Measurements from ENCODE around the gene TGM2. TPM values are rescaled to one million over a fixed set of nuclear protein-coding genes. Genes with fewer than 3 reads are reported as not detected.

Gene TGM2
- polyA plus RNA-seq, 1 donor (not counting 4 experiments of a cell fraction or from before 2014, with no cell fraction given) = 18.7 TPM

- Histone ChIP-seq H4K20me1 (ENCODE audit: control insufficient read depth, extremely low read depth, insufficient read depth, low read length) (no peaks in the 10 kb centered on the region), H3K36me3 (ENCODE audit: control insufficient read depth in 2 of 2, extremely low read depth in 1 of 2, insufficient read depth in 2 of 2, low read length in 2 of 2) (no peaks in the 10 kb centered on the region), H3K9ac (ENCODE audit: control insufficient read depth, extremely low read depth, insufficient read depth, low read length) (no peak overlapping the region), H3K27me3 (ENCODE audit: control insufficient read depth, extremely low read depth, insufficient read depth, low read length) (no peaks in the 10 kb centered on the region), H3K4me2 (ENCODE audit: control insufficient read depth, extremely low read depth, insufficient read depth, low read depth, low read length) (no peak overlapping the region), H3K27ac (ENCODE audit: control insufficient read depth, insufficient read depth, low read length) (no peak overlapping the region), H2AFZ (ENCODE audit: control insufficient read depth, low read length) (no peak overlapping the region), H3K4me1 (ENCODE audit: control insufficient read depth, extremely low read depth, insufficient read depth, low read length) (peaks cover 20% of the 10 kb centered on the region), H3K9me1 (ENCODE audit: control insufficient read depth, extremely low read depth, insufficient read depth, low read length) (no peaks in the 10 kb centered on the region), H3K79me2 (ENCODE audit: control insufficient read depth, insufficient read depth, low read length) (no peaks in the 10 kb centered on the region), H3K9me3 (ENCODE audit: control insufficient read depth, low read depth, low read length) (no peaks in the 10 kb centered on the region), H3K4me3 (ENCODE audit: control insufficient read depth in 2 of 3, extremely low read depth in 1 of 3, insufficient read depth in 2 of 3, low read depth in 1 of 3, low read length in 3 of 3) (no peak overlapping the region)
- FAIRE-seq (no peak), DNase-seq (ENCODE audit: low read depth, low spot score) (no peak)
- TF ChIP-seq EZH2 (IDR thresholded peaks at IDR 0.05; ENCODE audit: low read length) (no peak), CTCF (optimal IDR thresholded peaks at IDR 0.05 in 1 of 3, IDR thresholded peaks at IDR 0.05 in 1 of 3, conservative IDR thresholded peaks at IDR 0.05 in 1 of 3; ENCODE audit: extremely low read depth in 1 of 3, insufficient read depth in 2 of 3, low read length in 3 of 3) (no peak)
- dilution Hi-C loops (cut with MboI; ENCODE audit: extremely low pct_ligation_motif_present, low sequenced_read_pairs) = no loop called here
These were observed 12.1 kb upstream of the TGM2 start for GRCh38 chr20:38177201-38177600.

GRCh38 chr20:38175304-38176180 lies 10.5 kb upstream of the TGM2 start:
- no peak overlapping the region for H2AFZ ChIP-seq (ENCODE audit: control insufficient read depth, low read length)
- H3K36me3 ChIP-seq (ENCODE audit: control insufficient read depth in 2 of 2, extremely low read depth in 1 of 2, insufficient read depth in 2 of 2, low read length in 2 of 2) = no peaks in the 10 kb centered on the region
- H3K79me2 ChIP-seq (ENCODE audit: control insufficient read depth, insufficient read depth, low read length) = no peaks in the 10 kb centered on the region
- H3K27me3 ChIP-seq (ENCODE audit: control insufficient read depth, extremely low read depth, insufficient read depth, low read length) = no peaks in the 10 kb centered on the region
- H3K4me3 ChIP-seq (ENCODE audit: control insufficient read depth in 2 of 3, extremely low read depth in 1 of 3, insufficient read depth in 2 of 3, low read depth in 1 of 3, low read length in 3 of 3) = no peak overlapping the region
- H3K9ac ChIP-seq (ENCODE audit: control insufficient read depth, extremely low read depth, insufficient read depth, low read length) = no peak overlapping the region
- H3K9me1 ChIP-seq (ENCODE audit: control insufficient read depth, extremely low read depth, insufficient read depth, low read length) = no peaks in the 10 kb centered on the region
- FAIRE-seq (no peak), DNase-seq (ENCODE audit: low read depth, low spot score) (no peak)
- dilution Hi-C loops (cut with MboI; ENCODE audit: extremely low pct_ligation_motif_present, low sequenced_read_pairs) = no loop called here
- no peak for TF ChIP-seq EZH2 (IDR thresholded peaks at IDR 0.05; ENCODE audit: low read length)
- H3K4me1 ChIP-seq (ENCODE audit: control insufficient read depth, extremely low read depth, insufficient read depth, low read length) = peaks cover 10% of the 10 kb centered on the region
- no peaks in the 10 kb centered on the region for H4K20me1 ChIP-seq (ENCODE audit: control insufficient read depth, extremely low read depth, insufficient read depth, low read length)
- no peak overlapping the region for H3K4me2 ChIP-seq (ENCODE audit: control insufficient read depth, extremely low read depth, insufficient read depth, low read depth, low read length)
- H3K9me3 ChIP-seq (ENCODE audit: control insufficient read depth, low read depth, low read length) = no peaks in the 10 kb centered on the region
- H3K27ac ChIP-seq (ENCODE audit: control insufficient read depth, insufficient read depth, low read length) = no peak overlapping the region
